HUDEP-2 (cell line): Measurements from ENCODE around the gene AHRR.
A peak's percentile ranks its signal among the peaks of the same experiment; 100 is the strongest.

Source experiments
- DNase-seq, 76 experiments: peaks; one replicate each; lab custom pipeline; 2025; ENCODE audit not compliant: unreplicated experiment in 76 of 76; lab: John Stamatoyannopoulos, UW

The AHRR gene

DNA sequence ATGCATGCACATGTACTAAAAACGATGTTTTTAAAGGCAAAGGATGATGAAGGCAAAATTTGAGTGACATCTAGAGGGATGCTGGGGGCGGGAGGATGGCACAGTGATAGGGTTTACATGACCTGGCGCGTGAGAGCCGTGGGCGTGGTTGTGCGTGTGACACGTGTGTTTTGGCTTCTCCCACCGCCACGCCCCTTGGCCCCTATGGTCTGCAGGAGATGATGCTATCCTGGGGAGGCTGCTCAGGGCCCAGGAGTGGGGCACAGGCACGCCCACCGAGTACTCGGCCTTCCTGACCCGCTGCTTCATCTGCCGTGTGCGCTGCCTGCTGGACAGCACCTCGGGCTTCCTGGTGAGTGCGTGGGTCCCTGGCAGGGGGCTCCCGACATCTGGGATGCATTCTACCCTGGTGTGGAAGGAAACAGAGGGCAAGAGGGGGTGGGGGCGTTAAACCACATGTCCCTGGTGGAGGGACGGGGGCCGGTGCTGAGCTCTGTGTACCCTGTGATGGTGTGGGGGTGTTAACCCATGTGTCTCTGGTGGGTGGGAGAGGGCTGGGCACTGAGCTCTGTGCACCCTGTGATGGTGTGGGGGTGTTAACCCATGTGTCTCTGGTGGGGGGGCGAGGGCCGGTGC is 102.2 kb downstream of the AHRR start:
- peak in 4 of 76 experiments; percentile 10 to 29 (median 13) for DNase-seq

DNA sequence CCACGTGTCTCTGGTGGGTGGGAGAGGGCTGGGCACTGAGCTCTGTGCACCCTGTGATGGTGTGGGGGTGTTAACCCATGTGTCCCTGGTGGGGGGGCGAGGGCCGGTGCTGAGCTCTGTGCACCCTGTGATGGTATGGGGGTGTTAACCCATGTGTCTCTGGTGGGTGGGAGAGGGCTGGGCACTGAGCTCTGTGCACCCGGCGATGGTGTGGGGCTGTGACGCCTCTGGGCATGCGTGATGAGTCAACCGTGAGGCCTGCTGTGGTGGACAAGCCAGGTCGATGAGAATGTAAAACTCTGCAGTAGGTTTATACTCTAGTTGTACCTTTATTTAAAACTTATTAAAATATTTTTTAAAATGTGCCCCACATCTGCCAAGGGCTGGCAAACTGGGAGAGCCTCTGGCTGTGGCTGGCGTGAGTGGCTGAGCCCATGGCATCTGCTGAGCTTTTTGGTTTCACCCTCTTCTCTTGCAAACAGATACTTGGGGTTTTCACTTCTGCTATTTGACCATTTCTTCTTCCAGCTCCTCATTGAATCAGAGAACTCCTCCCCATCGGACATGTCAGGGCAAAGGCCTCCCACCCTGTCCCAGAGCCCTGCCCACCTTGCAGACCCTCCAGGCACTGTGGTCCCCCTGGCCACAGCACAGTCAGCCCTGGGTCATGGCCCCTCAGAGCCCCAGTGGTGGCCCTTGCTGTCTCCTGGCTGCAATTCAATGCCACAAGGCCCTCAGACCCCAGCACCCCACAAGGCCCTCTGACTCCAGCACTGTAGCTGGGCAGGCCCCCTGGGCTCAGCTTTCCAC is 103.0 kb downstream of the AHRR start:
- DNase-seq = no peak

DNA sequence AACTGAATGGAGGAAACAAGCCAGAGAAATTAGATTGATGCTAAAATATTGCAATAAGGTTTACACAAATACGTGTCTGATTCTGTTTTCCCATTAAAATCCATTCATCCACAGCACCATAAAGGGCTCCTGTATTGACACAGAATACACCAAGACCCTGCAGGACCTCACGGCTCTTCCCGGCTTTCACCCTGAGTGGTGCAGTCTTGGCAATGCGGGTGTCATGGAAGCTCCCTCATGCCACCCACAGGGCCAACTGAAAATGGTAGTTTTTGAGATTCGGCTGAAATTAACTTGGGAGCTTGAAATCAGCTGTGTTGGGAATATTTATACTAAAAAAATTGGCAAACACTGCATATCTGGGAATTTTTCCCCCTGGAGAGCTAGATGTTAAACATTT is 104.2 kb downstream of the AHRR start:
- DNase-seq = peak in 13 of 76 experiments; percentile 4 to 35 (median 13)

DNA sequence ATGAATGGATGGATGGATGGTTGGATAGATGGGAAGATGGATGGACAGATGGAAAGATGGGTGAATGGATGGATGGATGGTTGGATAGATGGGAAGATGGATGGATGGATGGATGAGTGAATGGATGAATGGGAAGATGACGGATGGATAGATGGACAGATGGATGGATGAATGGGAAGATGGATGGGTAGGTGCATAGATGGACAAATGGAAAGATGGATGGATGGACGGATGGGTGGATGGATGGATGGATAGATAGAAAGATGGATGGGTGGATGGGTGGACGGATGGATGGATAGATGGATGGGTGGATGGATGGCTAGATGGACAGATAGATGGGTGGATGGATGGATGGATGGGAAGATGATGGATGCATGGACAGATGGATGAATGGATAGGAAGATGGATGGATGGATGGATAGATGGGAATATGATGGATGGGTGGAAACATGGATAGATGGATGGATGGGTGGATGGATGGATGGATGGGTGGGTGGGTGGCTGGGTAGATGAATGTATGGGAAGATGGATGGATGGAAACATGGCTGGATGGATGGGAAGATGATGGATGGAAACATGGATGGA is 105.0 kb downstream of the AHRR start:
- no peak for DNase-seq

DNA sequence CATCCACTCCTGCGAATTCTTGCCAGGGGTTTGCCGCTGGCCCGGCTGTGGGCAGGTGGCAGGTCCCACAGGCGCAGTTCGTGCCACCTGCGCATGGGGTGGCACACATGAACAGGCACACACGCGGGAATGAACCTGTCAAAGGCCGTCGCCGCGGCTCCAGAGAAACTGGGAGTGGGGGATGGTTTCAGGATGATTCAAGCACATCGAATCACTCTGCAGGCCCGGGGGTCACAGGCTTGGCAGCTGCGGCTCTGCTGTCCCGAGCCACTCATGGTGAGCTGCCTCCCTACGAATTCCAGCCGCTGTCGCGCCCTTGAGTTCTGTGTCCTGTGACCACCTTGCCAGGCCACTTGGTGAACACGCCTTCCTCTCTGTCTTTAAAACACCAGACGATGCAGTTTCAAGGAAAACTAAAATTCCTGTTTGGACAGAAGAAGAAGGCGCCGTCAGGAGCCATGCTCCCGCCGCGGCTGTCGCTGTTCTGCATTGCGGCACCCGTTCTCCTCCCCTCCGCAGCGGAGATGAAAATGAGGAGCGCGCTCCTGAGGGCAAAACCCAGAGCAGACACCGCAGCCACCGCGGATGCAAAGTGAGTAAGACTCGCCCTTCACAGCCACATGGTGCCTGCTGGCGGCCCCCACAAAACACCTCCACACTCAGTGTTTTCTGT is 106.0 kb downstream of the AHRR start:
- no peak for DNase-seq

DNA sequence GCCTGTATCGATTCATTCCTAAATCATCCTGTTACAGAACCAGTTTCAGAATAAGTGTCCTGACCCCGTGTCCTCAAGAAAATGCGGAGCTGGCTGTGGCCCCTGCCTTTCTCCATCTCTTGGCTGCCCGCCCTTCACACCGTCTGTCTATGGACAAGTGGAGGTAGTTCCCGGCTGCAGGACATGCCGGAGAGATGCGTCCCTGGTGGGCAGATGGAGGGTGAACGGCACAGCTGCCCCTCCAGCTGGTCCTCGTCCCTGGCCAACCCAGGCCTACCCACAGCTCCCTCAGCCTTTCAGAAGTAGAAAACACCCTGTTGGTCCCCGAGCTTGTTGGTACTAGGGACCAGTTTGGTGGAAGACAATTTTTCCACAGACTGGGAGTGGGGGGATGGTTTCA is 106.7 kb downstream of the AHRR start:
- DNase-seq = no peak

DNA sequence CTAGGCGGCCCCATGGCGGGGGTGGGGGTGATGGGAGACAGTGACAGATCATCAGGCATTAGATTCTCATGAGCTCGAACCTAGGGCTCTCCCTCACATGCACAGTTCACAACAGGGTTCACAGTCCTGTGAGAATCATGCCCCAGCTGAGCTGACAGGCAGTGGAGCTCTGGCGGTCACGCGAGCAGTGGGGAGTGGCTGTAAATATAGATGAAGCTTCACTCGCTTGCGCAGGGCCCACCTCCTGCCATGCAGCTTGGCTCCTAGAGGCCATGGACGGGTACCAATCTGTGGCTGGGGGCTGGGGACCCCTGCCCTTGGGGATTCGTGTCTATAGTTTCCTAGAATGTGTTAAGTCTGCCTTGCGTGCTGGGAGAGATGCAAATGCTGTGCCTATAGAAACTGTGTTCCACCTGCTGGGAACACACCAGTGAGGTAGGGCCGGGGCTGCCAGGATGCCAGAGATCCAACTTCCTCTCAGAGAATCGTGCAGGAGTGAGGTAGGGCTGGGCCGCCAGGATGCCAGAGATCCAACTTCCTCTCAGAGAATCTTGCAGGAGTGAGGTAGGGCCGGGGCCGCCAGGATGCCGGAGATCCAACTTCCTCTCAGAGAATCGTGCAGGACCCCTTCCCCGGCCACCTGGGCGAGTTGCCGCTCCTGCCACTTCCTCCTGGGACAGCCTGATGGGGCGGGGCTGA is 107.4 kb downstream of the AHRR start:
- no peak for DNase-seq

DNA sequence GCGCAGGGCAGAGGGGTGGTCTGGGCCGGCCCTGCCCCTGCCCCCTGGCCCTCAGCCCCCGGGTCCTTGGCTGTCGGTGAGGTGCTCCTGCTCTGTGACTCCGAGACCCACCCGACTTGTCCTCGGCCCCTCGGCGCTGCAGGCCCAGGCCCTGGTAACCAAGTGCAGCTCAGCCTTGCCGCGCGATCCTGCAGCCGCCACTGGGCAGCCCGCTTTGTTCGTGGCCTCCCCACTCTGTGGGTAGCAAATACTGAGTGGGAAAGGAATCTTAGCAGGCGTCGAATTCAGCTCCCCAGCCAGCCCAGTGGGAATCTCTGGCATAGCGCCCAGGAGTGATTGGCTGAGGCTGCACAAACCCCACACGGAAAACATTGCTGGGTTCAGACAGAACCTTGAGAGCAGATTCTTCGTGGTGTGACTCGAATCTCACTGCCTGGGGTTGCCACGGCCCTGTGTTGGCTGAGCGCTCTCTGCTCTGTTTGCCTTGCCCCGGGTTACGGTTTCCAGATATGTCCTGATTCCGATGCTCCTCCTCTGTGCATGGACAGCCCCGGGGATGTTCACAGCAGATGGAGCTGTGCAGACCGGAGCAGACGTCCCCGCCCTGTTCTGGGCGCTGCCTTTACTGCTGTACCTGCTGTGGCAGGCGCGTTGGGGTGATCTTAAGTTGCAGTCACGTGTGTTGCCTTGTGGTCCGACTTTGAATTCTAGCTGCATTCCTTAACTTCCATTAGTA is 108.1 kb downstream of the AHRR start:
- DNase-seq = no peak

DNA sequence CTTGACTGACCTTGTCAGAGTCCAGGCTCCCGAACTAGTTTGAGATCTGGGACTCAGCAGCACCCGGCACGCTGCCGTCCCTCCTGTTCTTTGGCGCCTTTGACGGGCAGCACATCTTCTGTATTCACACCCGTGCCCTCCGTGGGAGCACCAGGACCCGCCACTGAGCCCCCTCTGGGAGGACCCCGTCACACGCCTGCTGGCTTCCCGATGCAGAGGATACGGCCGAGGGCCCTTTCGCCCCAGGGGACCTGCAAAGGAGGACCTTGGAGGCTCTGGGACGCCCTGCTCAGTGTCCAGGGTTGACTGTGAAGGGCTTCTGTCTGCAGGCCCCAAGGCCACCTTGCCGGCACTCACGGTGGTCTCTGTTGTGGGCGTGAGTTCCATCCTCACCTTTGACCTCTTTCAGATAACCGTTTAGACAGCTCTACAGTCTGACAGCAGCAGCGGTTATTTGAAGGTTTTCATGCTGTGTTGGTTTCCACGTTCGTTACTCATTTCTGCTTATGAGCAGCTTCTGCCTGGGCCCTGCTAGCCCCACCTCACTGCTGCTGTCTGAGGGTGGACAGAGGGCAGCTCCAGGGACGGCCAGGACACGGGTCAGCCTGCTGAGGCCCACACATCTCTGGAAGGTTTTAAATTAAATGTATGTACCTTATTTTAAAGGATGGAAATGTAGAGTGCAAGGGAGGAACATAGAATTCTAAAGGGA is 108.9 kb downstream of the AHRR start:
- DNase-seq = no peak

DNA sequence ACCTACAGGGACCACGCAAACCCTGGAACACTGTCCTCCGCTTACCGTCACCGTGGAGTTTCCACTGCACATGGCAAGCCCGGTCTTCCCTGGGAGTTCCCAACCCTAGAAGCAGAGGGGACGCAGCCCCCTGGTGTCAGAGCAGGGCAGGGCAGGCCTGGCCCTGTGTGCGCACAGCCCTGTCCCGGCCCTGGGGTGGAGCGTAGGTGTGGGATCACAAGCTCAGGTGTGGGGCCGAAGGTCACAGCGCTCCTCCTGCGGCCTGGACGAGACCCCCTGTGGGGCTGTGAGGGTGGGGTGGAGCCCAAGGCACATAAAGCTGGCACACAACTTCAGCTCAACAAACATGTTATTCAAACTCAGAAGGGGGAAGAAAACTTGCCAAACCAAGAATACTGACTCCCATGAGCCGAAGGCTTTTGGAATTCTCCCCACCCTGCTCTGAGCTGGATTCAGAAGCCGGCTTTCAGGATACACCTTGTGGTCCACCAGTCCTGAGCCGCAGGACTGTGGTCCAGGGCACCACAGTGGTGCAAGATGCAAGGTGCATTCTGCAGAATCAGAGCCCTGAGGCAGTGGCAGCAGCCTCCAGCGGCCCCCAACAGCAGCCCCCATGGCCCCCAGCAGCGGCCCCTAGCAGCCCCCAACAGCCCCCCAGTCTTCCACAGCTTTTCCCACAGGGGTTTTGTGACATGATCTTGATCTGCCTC is 109.6 kb downstream of the AHRR start:
- peak in 41 of 76 experiments; percentile 3 to 63 (median 21) for DNase-seq

DNA sequence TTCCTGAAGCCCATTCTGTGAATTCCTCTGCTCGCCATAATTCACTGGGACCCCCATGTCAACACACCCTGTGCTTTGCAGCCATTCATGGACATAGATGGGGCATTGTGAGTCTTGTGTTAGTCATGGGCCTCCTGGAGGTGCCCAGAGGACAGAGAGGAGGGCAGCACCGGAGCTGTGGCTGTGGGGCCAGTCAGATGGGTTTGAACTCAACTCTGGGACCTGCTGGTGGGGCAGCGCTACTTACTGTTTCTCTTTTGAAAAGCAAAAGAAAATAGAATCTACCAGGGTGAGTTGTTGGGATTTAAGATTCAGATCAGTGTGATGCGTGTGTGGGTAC is 110.2 kb downstream of the AHRR start:
- DNase-seq = no peak

DNA sequence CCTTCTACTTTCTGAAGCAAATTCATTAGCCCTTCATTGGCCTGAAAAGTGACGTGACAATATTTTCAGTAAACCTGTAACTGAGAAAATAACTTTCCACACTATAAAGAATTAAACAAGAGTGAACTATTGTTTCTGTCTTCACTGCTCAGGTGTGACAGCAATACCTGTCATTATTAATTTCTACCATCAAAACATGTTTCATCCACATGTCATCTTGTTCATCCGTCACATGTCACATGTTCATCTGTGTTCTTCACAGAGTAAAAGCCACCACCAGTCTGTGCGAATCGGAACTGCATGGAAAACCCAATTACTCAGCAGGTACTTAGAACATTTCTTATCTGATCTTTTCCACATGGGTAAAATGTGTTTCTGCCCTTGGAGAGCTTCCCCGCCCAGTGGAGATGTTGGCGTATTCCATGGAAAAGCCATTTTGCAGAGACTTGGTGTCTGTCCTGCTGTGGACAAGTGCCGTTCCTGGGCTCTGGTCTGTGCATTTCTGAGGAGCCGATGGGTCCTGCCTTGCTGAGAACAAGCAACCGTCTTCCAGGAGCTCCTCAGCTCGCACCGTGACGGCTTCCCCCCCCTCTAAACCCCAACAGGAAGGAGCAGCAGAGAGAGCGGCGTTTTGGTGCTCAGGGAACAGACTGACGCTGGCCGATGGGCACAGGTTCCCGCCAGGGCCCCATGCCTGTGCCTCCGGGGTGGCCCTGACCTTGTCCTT is 110.8 kb downstream of the AHRR start:
- DNase-seq = no peak

DNA sequence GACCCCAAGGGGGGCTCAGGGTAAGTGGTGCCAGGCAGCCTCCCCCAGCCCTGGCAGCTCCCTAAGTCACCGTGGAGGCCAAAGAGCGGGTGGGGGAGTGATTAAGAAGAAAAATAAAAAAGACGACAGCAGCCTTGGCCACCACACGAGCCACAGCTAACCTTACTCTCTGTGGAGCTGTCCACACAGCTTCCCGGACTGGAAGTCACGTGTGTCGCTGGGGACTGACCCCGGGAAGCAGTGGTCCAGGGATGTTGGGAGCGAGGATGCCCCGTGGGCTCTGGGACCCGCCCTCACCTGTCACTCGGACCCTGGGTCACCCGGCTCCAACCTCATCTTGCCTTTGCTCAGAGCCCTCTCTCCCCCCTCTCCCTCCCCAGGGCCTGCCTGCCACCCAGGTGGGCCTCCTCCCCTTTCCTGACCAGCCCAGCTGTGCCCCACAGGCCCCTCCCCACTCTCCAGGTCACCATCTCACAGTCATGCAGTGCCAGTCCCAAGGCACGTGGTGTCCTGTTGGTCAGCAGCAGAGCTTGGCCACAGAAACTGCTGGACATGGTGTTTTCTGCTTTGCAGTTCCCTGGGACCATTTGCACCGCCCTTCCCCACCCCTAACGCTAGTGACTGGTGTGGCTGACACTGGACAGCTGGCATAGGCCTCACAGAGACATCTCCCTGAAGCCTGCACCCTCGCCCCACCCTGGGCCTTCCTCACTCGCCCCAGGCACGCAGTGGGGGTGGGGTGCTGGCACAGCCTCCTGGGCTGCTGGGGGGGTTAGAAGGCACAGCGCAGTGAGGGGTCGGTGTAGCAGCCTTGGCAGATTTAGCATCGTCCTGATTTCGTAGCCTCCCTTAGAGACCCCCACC is 111.6 kb downstream of the AHRR start:
- DNase-seq = no peak

DNA sequence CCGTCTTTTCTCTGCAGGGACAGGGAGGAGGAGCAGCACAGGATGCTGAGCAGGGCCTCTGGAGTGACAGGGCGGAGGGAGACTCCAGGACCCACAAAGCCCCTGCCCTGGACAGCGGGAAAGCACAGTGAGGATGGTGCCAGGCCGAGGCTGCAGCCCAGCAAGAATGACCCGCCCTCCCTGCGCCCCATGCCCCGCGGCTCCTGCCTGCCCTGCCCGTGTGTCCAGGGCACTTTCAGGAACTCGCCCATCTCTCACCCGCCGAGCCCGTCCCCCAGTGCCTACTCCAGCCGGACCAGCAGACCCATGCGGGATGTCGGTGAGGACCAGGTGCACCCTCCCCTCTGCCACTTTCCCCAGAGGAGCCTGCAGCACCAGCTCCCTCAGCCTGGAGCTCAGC is 112.3 kb downstream of the AHRR start:
- DNase-seq = no peak

DNA sequence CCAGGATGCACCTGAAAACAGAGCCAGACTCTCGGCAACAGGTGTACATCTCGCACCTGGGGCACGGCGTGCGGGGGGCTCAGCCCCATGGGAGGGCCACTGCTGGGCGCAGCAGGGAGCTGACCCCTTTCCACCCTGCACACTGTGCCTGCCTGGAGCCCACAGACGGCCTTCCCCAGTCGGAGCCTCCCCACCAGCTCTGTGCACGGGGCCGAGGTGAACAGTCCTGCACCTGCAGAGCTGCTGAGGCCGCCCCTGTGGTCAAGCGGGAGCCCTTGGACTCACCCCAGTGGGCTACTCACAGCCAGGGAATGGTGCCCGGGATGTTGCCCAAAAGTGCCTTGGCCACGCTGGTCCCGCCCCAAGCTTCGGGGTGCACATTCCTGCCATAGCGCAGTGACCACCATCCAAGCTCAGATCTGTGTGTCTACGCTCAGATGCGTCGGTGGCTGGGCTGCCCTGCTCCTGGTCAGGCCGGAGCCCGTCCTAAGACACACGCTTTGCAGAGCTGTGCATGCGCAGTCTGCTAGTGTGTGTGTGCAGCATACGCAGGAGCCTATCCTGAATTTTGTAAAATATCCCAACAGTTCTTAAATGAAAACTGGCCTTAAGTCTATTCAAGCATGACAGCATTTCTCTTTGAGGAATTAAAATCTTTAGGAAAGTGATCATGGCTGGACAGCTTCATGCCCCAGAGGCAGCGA is 113.1 kb downstream of the AHRR start:
- DNase-seq = no peak

DNA sequence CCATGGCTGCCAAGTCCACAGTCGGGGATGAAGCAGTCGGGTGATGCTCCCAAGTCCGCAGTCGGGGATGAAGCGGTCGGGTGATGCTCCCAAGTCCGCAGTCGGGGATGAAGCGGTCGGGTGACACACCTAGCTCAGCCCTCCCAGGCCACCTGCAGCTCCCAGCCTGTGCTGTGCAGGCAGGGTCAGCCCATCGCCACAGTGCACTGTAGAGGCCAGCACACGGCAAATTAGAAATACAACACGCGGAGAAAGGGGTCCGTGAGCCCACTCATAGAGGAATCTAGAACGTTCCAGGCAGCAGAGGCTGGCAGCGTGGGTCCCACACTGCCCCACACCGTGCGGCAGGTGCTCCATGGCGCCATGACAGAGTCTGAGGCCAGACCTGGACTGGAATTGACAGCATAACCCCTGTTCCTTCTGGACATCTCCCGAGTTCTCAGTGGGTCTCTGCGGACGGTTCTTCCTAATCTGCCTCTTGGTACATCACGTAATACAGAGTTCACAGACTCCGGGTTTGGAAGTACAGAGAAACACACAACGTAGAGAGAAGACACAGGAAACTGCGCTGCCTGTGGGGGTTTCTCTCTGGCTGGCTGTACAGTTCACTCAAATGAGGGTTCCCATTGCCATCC is 113.8 kb downstream of the AHRR start:
- no peak for DNase-seq
